ENCODE measurements around the gene MBD3L2B.

MBD3L2B gene

DNA sequence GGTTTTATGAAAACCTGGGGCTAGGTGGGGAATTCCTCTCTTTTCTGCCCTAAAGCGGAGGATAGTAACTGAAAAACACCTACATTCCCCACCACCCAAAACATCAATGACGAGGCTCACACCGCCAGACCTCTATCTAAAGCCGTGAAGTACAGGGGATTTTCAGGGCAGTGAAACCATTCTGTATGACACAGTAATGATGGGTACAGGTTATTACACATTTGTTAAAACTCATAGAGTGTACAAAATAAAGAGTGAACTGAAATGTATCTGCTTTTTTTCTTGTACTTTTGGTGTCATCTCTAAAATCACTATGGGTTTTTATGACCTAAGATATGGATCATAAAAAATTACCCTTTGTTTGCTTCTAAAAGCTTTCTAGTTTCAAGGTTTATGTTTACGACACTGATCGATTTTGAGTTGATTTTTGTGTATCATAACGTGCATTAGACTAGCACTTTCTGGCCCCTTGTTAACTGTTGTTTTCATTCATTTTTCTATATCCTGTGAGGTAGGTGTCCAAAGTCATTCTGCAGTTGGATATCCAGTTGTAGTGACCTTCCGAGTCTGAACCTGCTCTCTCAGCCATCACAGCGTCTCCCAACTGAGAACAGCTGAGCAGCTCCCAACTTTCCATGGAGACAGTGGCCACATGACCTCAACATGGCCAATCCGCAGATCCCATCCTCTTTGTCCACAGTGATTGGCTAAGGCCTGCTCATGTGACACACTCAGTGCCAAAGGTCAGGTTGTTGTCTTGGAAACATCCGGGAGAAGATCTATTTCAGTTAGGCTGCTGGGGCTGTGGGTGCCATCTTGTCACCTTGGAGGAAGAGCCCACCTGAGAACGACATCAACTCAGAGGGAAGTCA lies 10.3 kb downstream of the MBD3L2B start:
- no peak for DNase-seq

GRCh38 chr19:7007859-7008258 lies 13.4 kb downstream of the MBD3L2B start:
- peak; percentile 11 for DNase-seq

- DNase-seq, result no peak
Observed at GRCh38 chr19:7006135-7006704, 15.0 kb downstream of the MBD3L2B start.

DNA sequence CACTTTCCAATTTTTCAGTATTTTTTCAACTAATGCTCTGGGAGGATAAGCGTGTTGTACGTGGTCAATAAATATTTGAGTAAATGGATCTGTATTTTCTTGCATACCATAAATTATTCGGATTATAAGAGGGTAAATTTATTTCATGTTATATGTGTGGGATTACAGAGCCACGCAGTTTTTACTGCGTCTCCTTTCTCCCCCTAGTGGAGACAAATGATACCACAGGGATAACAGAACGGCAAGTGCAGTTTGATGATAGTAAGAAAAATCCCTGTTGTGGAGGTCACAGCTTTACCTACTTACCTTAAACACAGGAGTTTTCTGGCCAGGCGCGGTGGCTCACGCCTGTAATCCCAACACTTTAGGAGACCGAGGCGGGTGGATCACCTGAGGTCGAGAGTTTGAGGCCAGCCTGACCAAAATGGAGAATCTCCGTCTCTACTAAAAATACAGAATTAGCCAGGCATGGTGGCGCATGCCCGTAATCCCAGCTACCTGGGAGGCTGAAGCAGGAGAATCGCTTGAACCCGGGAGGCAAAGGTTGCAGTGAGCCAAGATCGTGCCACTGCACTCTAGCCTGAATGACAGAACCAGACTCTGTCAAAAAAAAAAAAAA lies 16.8 kb downstream of the MBD3L2B start:
- DNase-seq, result peak; percentile 6

- no peak for DNase-seq
Observed at GRCh38 chr19:7000816-7001215, 20.4 kb downstream of the MBD3L2B start.

DNA sequence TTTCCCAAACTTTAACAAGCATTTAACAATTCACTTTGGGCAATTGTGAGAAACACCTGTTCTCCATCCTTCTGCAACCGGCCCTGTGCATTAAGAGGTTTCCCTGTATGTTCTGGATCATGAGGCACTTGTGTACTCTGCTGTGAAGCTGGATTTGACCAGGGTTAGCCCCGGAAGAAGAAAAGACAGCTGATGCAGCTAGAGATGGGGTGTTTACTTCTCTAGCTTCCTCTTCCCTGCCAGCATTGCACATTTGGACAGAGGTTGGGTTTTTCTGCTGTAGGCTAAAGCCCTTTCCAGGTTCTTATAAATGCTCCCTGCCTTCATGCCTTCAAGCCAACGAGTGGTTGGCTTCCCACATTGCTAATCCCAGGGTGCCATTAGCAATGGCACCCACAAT lies 20.9 kb downstream of the MBD3L2B start:
- no peak for DNase-seq

GRCh38 chr19:6999933-7000332 lies 21.3 kb downstream of the MBD3L2B start:
- no peak for DNase-seq

GRCh38 chr19:6997679-6998445 lies 23.4 kb downstream of the MBD3L2B start:
- DNase-seq, result no peak

DNA sequence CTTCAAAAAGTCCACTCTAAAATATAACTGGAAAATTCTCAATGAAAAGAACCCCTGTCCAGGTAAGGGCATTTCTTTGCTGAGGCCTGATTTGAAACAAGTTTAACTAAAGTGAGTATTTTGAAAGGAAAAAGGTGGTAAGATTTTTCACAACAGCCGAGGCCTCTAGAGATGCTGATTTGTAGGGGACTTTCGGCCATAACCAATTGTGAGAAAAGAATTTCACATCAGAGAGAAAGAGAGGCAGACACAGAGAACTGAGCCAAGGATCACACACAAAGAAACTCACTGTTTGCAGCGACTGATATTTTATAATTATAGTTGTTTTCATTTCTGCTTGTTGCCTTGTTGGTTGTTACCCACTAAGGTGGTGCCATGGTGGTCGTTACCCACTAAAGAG lies 24.4 kb downstream of the MBD3L2B start:
- no peak for DNase-seq

GRCh38 chr19:6995054-6995453 lies 26.2 kb downstream of the MBD3L2B start:
- no peak for DNase-seq

DNA sequence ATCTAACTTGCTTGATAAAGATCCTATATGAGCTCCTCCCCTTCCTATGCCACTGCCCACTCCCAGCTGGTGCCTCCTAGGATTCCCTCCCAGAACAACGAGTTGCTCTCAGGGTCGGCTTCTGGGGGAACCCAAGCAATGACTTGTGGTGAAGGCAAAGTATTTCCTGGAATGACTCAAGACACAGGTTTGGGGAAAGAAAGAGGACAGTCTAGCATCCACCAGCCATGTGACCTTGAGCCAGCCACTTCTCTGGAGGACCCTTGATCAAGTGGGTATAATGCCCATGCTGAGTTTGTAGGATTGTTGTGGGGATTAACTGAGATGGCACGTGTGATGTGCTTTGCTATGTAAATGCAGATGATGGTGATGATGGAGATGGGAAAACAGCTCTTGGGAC lies 33.0 kb downstream of the MBD3L2B start:
- DNase-seq, result no peak

- DNase-seq, result no peak
Observed at GRCh38 chr19:6987850-6988249, 33.4 kb downstream of the MBD3L2B start.

DNA sequence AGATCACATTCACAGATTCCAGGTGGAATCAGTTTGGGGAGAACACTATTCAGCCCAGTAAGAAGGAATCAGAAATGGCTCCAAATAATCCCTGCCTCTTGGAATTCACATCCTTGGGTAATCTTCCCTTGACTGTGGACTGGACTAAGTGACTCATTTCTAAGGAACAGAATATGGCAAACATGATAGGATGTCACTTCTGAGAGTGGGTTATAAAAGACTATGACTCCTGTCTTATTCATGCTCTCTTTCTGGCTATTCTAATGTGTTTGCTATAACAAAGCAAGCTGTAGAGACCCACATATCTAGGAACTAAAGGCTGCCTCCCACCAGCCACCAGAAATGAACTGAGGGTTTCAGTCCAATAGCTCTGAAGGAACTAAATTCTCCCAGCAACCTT lies 37.8 kb downstream of the MBD3L2B start:
- DNase-seq, result no peak

DNA sequence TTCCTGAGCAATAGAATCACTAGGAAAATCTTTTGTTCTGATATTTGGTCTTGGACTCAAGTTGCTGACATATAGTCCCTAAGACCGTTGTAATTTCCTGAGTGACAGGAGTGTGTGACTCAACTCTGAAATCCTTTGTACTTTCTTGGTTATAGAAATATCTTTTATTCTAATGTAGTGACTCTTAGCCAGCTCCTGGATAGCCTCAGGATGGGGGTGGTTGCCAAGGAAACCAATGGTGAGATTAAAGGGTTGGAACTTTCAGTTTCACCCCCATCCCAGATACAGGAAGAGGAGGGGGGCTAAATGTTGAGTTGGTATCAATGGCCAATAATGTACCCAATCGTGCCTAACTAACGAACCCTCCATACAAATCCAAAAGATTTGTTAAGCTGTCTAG lies 41.8 kb downstream of the MBD3L2B start:
- DNase-seq, result no peak

GRCh38 chr19:6976197-6976596 lies 45.0 kb downstream of the MBD3L2B start:
- no peak for DNase-seq

GRCh38 chr19:6971366-6971765 lies 49.9 kb downstream of the MBD3L2B start:
- no peak for DNase-seq

DNA sequence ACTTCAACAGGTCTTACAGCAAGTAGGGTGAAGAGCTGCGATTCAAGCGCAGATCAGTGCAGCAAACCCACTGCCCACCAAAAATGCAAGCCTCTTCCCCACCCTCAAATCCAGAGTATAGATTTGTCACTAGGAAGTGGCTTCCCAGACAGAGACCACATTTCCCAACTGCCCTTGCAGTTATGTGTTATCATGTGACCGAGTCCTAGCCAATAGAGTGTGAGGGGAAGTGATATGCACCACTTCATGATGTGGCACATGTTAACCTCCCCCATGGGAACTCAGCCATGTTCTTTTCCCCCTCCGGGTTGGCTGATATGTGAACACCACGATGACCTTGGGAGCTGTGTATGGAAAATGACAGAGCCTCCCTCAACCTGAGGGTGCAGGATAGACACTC lies 50.8 kb downstream of the MBD3L2B start:
- DNase-seq, result peak; percentile 60

DNA sequence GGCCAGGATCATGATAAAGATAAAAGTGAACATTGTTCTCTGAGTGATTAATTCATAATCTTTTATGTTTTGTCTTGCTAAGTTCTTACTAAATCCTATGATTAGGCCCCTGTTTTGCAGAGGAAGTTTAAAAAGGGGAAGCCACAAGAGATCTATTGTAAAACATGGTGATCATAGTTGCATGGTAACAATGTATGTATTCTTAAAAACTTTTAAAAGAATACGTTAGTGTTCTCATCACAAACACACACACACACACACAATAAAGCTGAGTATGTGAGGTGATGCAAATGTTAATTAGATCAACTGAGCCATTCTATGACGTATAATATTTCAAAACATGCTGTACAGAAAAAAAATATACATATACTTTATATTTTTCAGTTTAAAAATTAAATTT lies 51.2 kb downstream of the MBD3L2B start:
- peak; percentile 60 for DNase-seq

DNA sequence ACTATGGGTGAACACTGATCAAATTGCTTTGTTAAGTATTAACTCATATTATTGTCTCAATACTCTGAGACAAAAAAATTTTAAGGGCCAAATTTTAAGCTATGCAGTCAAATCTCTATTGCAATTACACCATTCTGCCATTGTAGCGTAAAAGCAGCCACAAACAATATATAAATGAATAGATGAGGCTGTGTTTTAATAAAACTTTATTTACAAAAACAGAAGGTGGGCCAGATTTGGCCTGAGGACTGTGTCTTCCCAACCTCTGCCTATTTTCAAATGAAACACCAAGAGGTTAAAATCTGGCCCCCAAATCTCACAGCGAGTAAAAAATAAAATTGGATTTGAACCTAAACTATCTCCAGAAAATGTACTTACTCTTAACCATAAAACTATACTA lies 51.7 kb downstream of the MBD3L2B start:
- no peak for DNase-seq

Measured in GF-D8 (cell line).